ENCODE data around the gene PTRHD1.

DNA sequence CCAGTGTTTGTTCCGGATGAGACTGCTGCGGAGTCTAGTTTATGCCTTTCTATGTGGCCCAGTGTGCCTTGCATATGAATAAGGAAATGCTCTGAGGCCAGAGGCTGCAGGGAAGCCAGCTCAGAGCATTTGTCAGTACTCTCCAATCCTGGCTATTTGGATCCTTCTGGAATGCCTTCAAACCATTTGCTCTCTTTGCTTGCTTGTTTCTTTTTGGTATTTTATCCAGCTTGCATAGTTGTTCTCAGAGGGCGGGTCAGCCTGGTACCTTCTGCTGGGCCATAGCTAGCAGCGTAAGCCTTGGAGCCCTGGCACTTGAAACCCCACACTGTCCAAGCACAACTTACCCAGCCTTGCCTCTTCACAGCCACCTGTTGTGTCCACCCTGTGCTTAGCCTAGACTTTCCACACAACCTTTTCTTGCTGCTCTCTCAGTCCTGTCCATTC is 20.5 kb upstream of the PTRHD1 start:
- TF ChIP-seq, protein P1, sequence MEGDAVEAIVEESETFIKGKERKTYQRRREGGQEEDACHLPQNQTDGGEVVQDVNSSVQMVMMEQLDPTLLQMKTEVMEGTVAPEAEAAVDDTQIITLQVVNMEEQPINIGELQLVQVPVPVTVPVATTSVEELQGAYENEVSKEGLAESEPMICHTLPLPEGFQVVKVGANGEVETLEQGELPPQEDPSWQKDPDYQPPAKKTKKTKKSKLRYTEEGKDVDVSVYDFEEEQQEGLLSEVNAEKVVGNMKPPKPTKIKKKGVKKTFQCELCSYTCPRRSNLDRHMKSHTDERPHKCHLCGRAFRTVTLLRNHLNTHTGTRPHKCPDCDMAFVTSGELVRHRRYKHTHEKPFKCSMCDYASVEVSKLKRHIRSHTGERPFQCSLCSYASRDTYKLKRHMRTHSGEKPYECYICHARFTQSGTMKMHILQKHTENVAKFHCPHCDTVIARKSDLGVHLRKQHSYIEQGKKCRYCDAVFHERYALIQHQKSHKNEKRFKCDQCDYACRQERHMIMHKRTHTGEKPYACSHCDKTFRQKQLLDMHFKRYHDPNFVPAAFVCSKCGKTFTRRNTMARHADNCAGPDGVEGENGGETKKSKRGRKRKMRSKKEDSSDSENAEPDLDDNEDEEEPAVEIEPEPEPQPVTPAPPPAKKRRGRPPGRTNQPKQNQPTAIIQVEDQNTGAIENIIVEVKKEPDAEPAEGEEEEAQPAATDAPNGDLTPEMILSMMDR (conservative IDR thresholded peaks at IDR 0.05 in 1 of 2, IDR thresholded peaks at IDR 0.05 in 1 of 2; ENCODE audit: low read depth in 1 of 2, low read length in 2 of 2) = no peak
- TF ChIP-seq EZH2 (IDR thresholded peaks at IDR 0.05; ENCODE audit: low read length, missing control alignments) = no peak
